Upper lobe of left lung (tissue), 6 donors: Measurements from ENCODE around the gene RAPGEF1. TPM values are rescaled to one million over a fixed set of nuclear protein-coding genes. Genes with fewer than 3 reads are reported as not detected.
A peak's percentile ranks its signal among the peaks of the same experiment; 100 is the strongest.

Experiments used
- ATAC-seq, 2 donors: fragments of 200-7000 bp; cut with Tn5 transposase; one replicate each; pipeline ENCODE4 v1.9.1; 2022; ENCODE audit warnings: mild to moderate bottlenecking in 2 of 2, moderate library complexity in 2 of 2; ENCODE audit not compliant: low FRiP score in 2 of 2
- DNase-seq, 2 donors: peaks; one replicate each; pipeline ENCODE4 v3.0.0-alpha.2; 2019 to 2020
- H3K27ac ChIP-seq, 4 donors: fragments of 200-600 bp; sonication (generic); one replicate each; pipeline ENCODE4 v1.5.1; 2016 to 2019
- H3K27me3 ChIP-seq, 4 donors: fragments of 200-600 bp; sonication (generic); one replicate each; pipeline ENCODE4 v1.5.1; 2017 to 2019
- H3K36me3 ChIP-seq, 4 donors: fragments of 200-600 bp; sonication (generic); one replicate each; pipeline ENCODE4 v1.5.1; 2016 to 2019
- H3K4me1 ChIP-seq, 4 donors: fragments of 200-600 bp; sonication (generic); one replicate each; pipeline ENCODE4 v1.5.1; 2018 to 2019
- H3K4me3 ChIP-seq, 4 donors: fragments of 200-600 bp; sonication (generic); one replicate each; pipeline ENCODE4 v1.5.1; 2017 to 2019; ENCODE audit warnings: mild to moderate bottlenecking in 2 of 4, moderate library complexity in 1 of 4
- H3K9me3 ChIP-seq, 4 donors: fragments of 200-600 bp; sonication (generic); one replicate each; pipeline ENCODE4 v1.5.1; 2018 to 2019
- CTCF ChIP-seq, 6 experiments: fragments of 450-650 bp in 4 of 6; fragments of 200-600 bp in 2 of 6; sonication (generic) in 2 of 6; IDR thresholded peaks; one replicate each; pipeline ENCODE4 v1.5.1; 2016 to 2019; ENCODE audit warnings: antibody characterized with exemption in 6 of 6
- EP300 ChIP-seq, 4 donors: sonication (generic); formaldehyde crosslinking; IDR thresholded peaks; one replicate each; pipeline ENCODE4 v1.5.1; 2017; ENCODE audit warnings: antibody characterized with exemption in 4 of 4, control low read depth in 2 of 4
- POLR2A ChIP-seq, 4 donors: fragments of 450-650 bp; IDR thresholded peaks; one replicate each; pipeline ENCODE4 v1.5.1; 2016 to 2017; ENCODE audit warnings: antibody characterized with exemption in 4 of 4, mild to moderate bottlenecking in 2 of 4
- POLR2AphosphoS5 ChIP-seq, 2 donors: sonication (generic); formaldehyde crosslinking; IDR thresholded peaks; one replicate each; pipeline ENCODE4 v1.5.1; 2017; ENCODE audit warnings: antibody characterized with exemption in 2 of 2
- WGBS, 2 donors: methylation state at CpG; one replicate each; pipeline ENCODE4 v1.1.5; 2017 to 2018; 5-methylcytosine and 5-hydroxymethylcytosine counted together
- total RNA-seq, 6 donors: library from RNA; depleted of rRNA in 4 of 6; stranded (reverse); fragments of >200 nt in 4 of 6; gene quantifications; one replicate each; pipeline versions ENCODE4 v1.1.0 to v1.2.1, GENCODE V29; 2016 to 2021
- donor health status: DM: no; HTN: no; CAD: no; lungs with moderate emphysema.
- donor health status: DM: no; HTN: yes; CAD: no; lungs with severe emphysema.

RAPGEF1 gene
- total RNA-seq, 6 donors from 2014 or later: 82.8 to 161 (median 96.8) TPM

GRCh38 chr9:131539223-131539923 is 200.5 kb downstream of the RAPGEF1 start:
- 87 to 88% methylated on average over 7 of the region's 7 CpGs for WGBS, 2 donors
- no peak overlapping the region for H3K27ac ChIP-seq
- no peaks in the 10 kb centered on the region for H3K36me3 ChIP-seq
- peaks cover 9 to 19% (median 15%) of the 10 kb centered on the region in 4 donors for H3K9me3 ChIP-seq
- DNase-seq (no peak), ATAC-seq (no peak)
- H3K4me3 ChIP-seq: no peak overlapping the region
- H3K4me1 ChIP-seq: no peaks in the 10 kb centered on the region
- no peaks in the 10 kb centered on the region for H3K27me3 ChIP-seq
- TF ChIP-seq EP300 (IDR thresholded peaks at IDR 0.05): no peak
- TF ChIP-seq POLR2A (IDR thresholded peaks at IDR 0.05): no peak
- no peak for TF ChIP-seq CTCF (IDR thresholded peaks at IDR 0.05)
- no peak for TF ChIP-seq POLR2AphosphoS5 (IDR thresholded peaks at IDR 0.05)

- Histone ChIP-seq H3K36me3 (no peaks in the 10 kb centered on the region), H3K4me3 (no peak overlapping the region), H3K4me1 (no peaks in the 10 kb centered on the region), H3K27ac (no peak overlapping the region), H3K9me3 (peaks cover 2 to 8% (median 7%) of the 10 kb centered on the region in 4 donors), H3K27me3 (no peaks in the 10 kb centered on the region)
- no peak for TF ChIP-seq EP300 (IDR thresholded peaks at IDR 0.05)
- TF ChIP-seq CTCF (IDR thresholded peaks at IDR 0.05): no peak
- no peak for TF ChIP-seq POLR2A (IDR thresholded peaks at IDR 0.05)
- no peak for TF ChIP-seq POLR2AphosphoS5 (IDR thresholded peaks at IDR 0.05)
- 95 to 97% methylated on average over 19 of the region's 19 CpGs for WGBS, 2 donors
- ATAC-seq (no peak), DNase-seq (peak in 1 of 2 donors; percentile 57)
Measured at GRCh38 chr9:131537946-131538345, 201.9 kb downstream of the RAPGEF1 start.

GRCh38 chr9:131534721-131535237 is 205.1 kb downstream of the RAPGEF1 start:
- 45 to 46% methylated on average over 8 of the region's 8 CpGs for WGBS, 2 donors
- no peak overlapping the region for H3K27ac ChIP-seq
- H3K36me3 ChIP-seq: peaks cover 0 to under 1% (median 0%) of the 10 kb centered on the region in 4 donors
- DNase-seq: no peak
- H3K9me3 ChIP-seq: no peaks in the 10 kb centered on the region
- no peak for ATAC-seq
- H3K27me3 ChIP-seq: no peaks in the 10 kb centered on the region
- TF ChIP-seq EP300 (IDR thresholded peaks at IDR 0.05) (no peak), POLR2A (IDR thresholded peaks at IDR 0.05) (no peak), CTCF (IDR thresholded peaks at IDR 0.05) (no peak), POLR2AphosphoS5 (IDR thresholded peaks at IDR 0.05) (no peak)
- H3K4me3 ChIP-seq: no peak overlapping the region
- peaks cover 11 to 16% (median 12%) of the 10 kb centered on the region in 4 donors for H3K4me1 ChIP-seq

- peak in 2 of 4 donors; percentile 64 to 87 for TF ChIP-seq POLR2A (IDR thresholded peaks at IDR 0.05)
- no peak for TF ChIP-seq EP300 (IDR thresholded peaks at IDR 0.05)
- peak in 1 of 6 experiments; percentile 28 for TF ChIP-seq CTCF (IDR thresholded peaks at IDR 0.05)
- peak; percentile 61 to 69 for TF ChIP-seq POLR2AphosphoS5 (IDR thresholded peaks at IDR 0.05)
Measured at GRCh38 chr9:131530920-131531832, 208.7 kb downstream of the RAPGEF1 start, which contains the start of gene UCK1. Gene UCK1, minus strand, starts transcription at chr9:131531263. Its CDS starts 89 bp downstream, at chr9:131531174.

More at GRCh38 chr9:131530920-131531832, 208.7 kb downstream of the RAPGEF1 start, which contains the start of gene UCK1:
- H3K4me1 ChIP-seq: peaks cover 12 to 20% (median 15%) of the 10 kb centered on the region in 4 donors
- peak; percentile 75 to 96 for DNase-seq
- 28 to 74% methylated on average over 9 to 29 of the region's 103 CpGs for WGBS, 2 donors
- H3K27me3 ChIP-seq: no peaks in the 10 kb centered on the region
- H3K36me3 ChIP-seq: peaks cover 8 to 36% (median 31%) of the 10 kb centered on the region in 4 donors
- no peaks in the 10 kb centered on the region for H3K9me3 ChIP-seq
- peak; percentile 93 to 99 for ATAC-seq
- H3K4me3 ChIP-seq: peak within 1 kb of the TSS; percentile 71 to 100 (median 94)
- H3K27ac ChIP-seq: peak within 1 kb of the TSS; percentile 76 to 87 (median 85)
